Bronchial epithelial cell (primary cell): Measurements from ENCODE around the gene KCTD16. TPM values are rescaled to one million over a fixed set of nuclear protein-coding genes. Genes with fewer than 3 reads are reported as not detected.

Source experiments
- DNase-seq: peaks from one replicate; pipeline ENCODE4 v3.0.0-alpha.2; 2010; ENCODE audit warnings: low read depth
- FAIRE-seq: peaks from 2 replicates; lab custom pipeline; 2011; peaks lifted over from hg19 to GRCh38; lab: Jason Lieb, UNC
- H3K27me3 ChIP-seq: 2 replicates; pipeline ENCODE4 v1.5.1; 2011; ENCODE audit warnings: low read length; ENCODE audit not compliant: control insufficient read depth, insufficient read depth
- H3K36me3 ChIP-seq: 2 replicates; pipeline ENCODE4 v1.5.1; 2011; ENCODE audit warnings: low read length; ENCODE audit not compliant: control insufficient read depth, insufficient read depth
- H3K4me3 ChIP-seq: 2 replicates; pipeline ENCODE4 v1.5.1; 2011; ENCODE audit warnings: mild to moderate bottlenecking, low read depth, low read length, control low read depth
- CTCF ChIP-seq: IDR thresholded peaks from 2 replicates; pipeline ENCODE4 v1.5.1; 2011; ENCODE audit warnings: mild to moderate bottlenecking, moderate library complexity, low read length, control low read depth, inconsistent platforms; ENCODE audit not compliant: insufficient read depth, severe bottlenecking
- total RNA-seq: library from RNA; depleted of rRNA; stranded (reverse); fragments of >200 nt; gene quantifications from 2 replicates; pipeline ENCODE4 v1.2.1, GENCODE V29; 2014

The KCTD16 gene
- total RNA-seq, 1 donor from 2014 or later: under 0.01 TPM

GRCh38 chr5:144406442-144406841, 235.8 kb downstream of the KCTD16 start:
- no peak overlapping the region for H3K4me3 ChIP-seq
- DNase-seq (no peak), FAIRE-seq (no peak)
- no peaks in the 10 kb centered on the region for H3K27me3 ChIP-seq
- TF ChIP-seq CTCF: no peak
- no peaks in the 10 kb centered on the region for H3K36me3 ChIP-seq

- Histone ChIP-seq H3K4me3 (no peak overlapping the region), H3K27me3 (no peaks in the 10 kb centered on the region), H3K36me3 (no peaks in the 10 kb centered on the region)
- DNase-seq: no peak
- TF ChIP-seq CTCF: no peak
- FAIRE-seq: no peak
Observed at GRCh38 chr5:144414202-144415029, 243.7 kb downstream of the KCTD16 start.

DNA sequence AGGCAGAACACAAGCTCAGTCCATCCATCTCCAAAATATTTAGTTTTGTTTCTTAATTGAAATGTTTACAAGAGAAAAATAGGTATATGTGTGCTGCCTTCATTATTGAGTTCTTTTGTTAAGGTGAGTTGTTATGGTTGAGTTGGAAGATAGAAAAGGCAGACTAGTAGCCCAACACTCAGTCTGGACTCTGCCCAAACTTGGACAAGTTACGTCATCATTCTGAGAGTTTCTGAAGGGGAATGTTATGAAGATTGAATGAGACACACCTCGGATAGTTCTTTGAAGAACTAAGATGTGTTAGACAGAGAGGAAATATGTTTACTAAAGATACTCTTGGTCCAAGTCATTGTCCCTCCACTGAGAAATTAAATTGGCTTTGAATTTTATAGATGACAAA, 245.5 kb downstream of the KCTD16 start:
- Histone ChIP-seq H3K27me3 (no peaks in the 10 kb centered on the region), H3K4me3 (no peak overlapping the region), H3K36me3 (no peaks in the 10 kb centered on the region)
- FAIRE-seq (no peak), DNase-seq (no peak)
- no peak for TF ChIP-seq CTCF

GRCh38 chr5:144418719-144419118, 248.0 kb downstream of the KCTD16 start:
- Histone ChIP-seq H3K27me3 (no peaks in the 10 kb centered on the region), H3K4me3 (no peak overlapping the region), H3K36me3 (no peaks in the 10 kb centered on the region)
- no peak for DNase-seq
- TF ChIP-seq CTCF: no peak
- no peak for FAIRE-seq

- no peak for TF ChIP-seq CTCF
- FAIRE-seq: peak; percentile 32
- H3K27me3 ChIP-seq: no peaks in the 10 kb centered on the region
- no peaks in the 10 kb centered on the region for H3K36me3 ChIP-seq
- H3K4me3 ChIP-seq: no peak overlapping the region
- peak; percentile 54 for DNase-seq
Observed at GRCh38 chr5:144421411-144421810, 250.7 kb downstream of the KCTD16 start.
